Measurements from ENCODE around the gene TMEM89. TPM values are rescaled to one million over a fixed set of nuclear protein-coding genes. Genes with fewer than 3 reads are reported as not detected.
A peak's percentile ranks its signal among the peaks of the same experiment; 100 is the strongest.

TMEM89 gene
- total and polyA plus RNA-seq, 7 donors: not detected

GRCh38 chr3:48656841-48657281, 35.3 kb upstream of the TMEM89 start:
- 53 to 57% (median 54%) methylated on average over 44 to 45 of the region's 45 CpGs for WGBS, 3 donors
- DNase-seq (no peak), ATAC-seq (no peak)
- H3K27me3 ChIP-seq (ENCODE audit: insufficient read depth in 3 of 3, low read length in 2 of 3): peaks cover 0 to 22% (median 3%) of the 10 kb centered on the region in 3 donors
- no peak for TF ChIP-seq CTCF (IDR thresholded peaks at IDR 0.05)
- H3K4me1 ChIP-seq: peaks cover 8% of the 10 kb centered on the region
- peak overlapping the region; percentile 80 for H3K4me3 ChIP-seq
- H3K9me3 ChIP-seq: no peaks in the 10 kb centered on the region
- intact Hi-C loops (cut with DNase I): no loop called here
- H3K36me3 ChIP-seq (ENCODE audit: insufficient read depth in 1 of 2, low read depth in 1 of 2): no peaks in the 10 kb centered on the region
- peak overlapping the region; percentile 67 for H3K27ac ChIP-seq

GRCh38 chr3:48656061-48656840, 34.7 kb upstream of the TMEM89 start:
- TF ChIP-seq CTCF (IDR thresholded peaks at IDR 0.05): peak; percentile 62
- H3K27ac ChIP-seq: peak overlapping the region; percentile 67
- H3K4me1 ChIP-seq: peaks cover 2% of the 10 kb centered on the region
- H3K9me3 ChIP-seq: no peaks in the 10 kb centered on the region
- ATAC-seq: peak; percentile 92 to 96 (median 94)
- no peaks in the 10 kb centered on the region for H3K36me3 ChIP-seq (ENCODE audit: insufficient read depth in 1 of 2, low read depth in 1 of 2)
- peak overlapping the region; percentile 80 for H3K4me3 ChIP-seq
- DNase-seq: peak; percentile 83 to 90
- H3K27me3 ChIP-seq (ENCODE audit: insufficient read depth in 3 of 3, low read length in 2 of 3): peaks cover 0 to 16% (median 2%) of the 10 kb centered on the region in 3 donors
- intact Hi-C loops (cut with DNase I): no loop called here
- WGBS, 3 donors: 4% methylated on average over 56 to 94 of the region's 94 CpGs

- peak overlapping the region; percentile 67 for H3K27ac ChIP-seq
- H3K36me3 ChIP-seq (ENCODE audit: insufficient read depth in 1 of 2, low read depth in 1 of 2): no peaks in the 10 kb centered on the region
- H3K4me1 ChIP-seq: no peaks in the 10 kb centered on the region
- ATAC-seq (no peak), DNase-seq (no peak)
- H3K9me3 ChIP-seq: no peaks in the 10 kb centered on the region
- intact Hi-C loops (cut with DNase I): no loop called here
- H3K27me3 ChIP-seq (ENCODE audit: insufficient read depth in 3 of 3, low read length in 2 of 3): peaks cover 0 to 10% (median 2%) of the 10 kb centered on the region in 3 donors
- H3K4me3 ChIP-seq: peak overlapping the region; percentile 80
- no peak for TF ChIP-seq CTCF (IDR thresholded peaks at IDR 0.05)
- WGBS, 3 donors: 13 to 15% (median 14%) methylated on average over 27 to 30 of the region's 30 CpGs
Observed at GRCh38 chr3:48655606-48656005, 34.0 kb upstream of the TMEM89 start.

- Histone ChIP-seq H3K27me3 (ENCODE audit: insufficient read depth in 3 of 3, low read length in 2 of 3) (peaks cover 0 to 4% (median 2%) of the 10 kb centered on the region in 3 donors), H3K4me3 (no peak overlapping the region), H3K27ac (no peak overlapping the region), H3K9me3 (no peaks in the 10 kb centered on the region), H3K4me1 (no peaks in the 10 kb centered on the region), H3K36me3 (ENCODE audit: insufficient read depth in 1 of 2, low read depth in 1 of 2) (no peaks in the 10 kb centered on the region)
- no peak for TF ChIP-seq CTCF (IDR thresholded peaks at IDR 0.05)
- intact Hi-C loops (cut with DNase I): no loop called here
- 85 to 88% (median 87%) methylated on average over 12 of the region's 12 CpGs for WGBS, 3 donors
- ATAC-seq (no peak), DNase-seq (no peak)
Observed at GRCh38 chr3:48655063-48655462, 33.5 kb upstream of the TMEM89 start.

All from psoas muscle (tissue), 8 donors.